NCI-H226 (cell line): ENCODE results near the gene NR2C1.

Source experiments
- DNase-seq: peaks from one replicate; pipeline ENCODE4 v3.0.0-alpha.2; 2015

NR2C1 gene

DNA sequence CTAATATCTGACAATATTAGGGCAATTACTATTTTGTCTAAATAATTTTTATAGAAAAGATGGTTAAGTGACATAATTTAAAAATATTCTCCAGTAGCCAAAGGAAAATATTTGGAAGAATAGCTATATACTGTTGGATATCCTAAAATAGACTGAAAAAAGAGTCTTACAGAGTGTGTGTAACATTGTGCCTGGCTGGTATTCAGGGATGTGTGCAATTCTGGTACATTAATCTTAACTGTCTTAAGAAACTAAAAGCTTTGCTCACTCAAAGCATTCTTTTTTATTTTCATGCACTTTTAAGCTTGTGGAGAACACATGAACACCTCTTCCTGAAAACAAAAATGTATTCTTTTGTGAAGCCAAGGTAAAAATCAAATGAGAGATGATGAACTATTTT lies 10.1 kb upstream of the NR2C1 start:
- no peak for DNase-seq

DNA sequence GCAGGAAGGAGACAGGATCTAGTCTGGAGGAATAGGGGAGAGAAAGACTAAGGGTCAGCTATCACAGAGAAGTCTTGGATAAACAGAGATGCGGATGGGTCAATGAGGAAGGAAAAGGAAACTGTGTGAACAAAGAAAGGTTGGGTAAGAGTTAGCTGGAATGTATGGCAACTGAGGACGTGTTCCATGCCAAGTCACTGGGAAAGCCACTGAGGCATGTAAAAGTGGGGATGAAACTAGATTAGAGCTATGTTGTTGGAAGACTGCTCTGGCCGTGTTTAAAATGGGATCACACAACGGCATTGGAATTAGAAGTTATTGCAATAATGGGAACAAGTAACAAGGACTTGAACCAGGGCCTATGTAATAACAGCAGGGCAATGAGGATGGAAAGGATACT lies 3.9 kb upstream of the NR2C1 start:
- no peak for DNase-seq

- DNase-seq, result no peak
Observed at GRCh38 chr12:95074766-95075165, 1.3 kb upstream of the NR2C1 start.

DNA sequence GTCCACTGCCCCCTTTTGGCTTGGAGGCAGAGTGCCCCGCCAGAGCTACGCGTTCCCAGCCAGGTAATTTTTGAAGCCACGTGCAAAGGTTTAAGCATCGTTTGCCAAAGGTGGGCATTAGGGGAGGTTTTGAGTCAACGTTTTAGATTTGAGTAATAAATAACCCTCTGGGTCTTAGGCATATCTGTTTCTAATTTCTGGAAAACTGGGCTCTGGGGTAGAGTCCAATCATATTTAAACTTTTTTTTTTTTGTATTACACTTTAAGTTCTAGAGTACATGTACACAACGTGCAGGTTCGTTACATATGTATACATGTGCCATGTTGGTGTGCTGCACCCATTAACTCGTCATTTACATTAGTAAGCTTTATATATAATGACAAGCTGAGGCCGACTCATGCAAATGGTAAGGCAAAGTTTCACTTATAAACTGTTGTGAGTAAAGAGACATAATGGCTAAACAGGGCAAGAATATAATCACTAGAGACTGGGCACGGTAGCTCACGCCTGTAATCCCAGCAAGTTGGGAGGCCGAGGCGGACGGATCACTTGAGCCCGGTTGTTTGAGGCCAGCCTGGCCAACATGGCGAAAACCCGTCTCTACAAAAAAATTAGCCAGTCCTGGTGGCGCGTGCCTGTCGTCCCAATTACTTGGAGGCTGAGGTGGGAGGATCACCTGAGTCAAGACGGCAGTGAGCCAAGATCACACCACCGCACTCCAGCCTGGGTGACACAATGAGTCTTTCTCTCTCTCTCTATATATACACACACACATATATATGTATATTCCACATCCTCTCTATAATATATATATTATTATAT lies 491 bp upstream of the NR2C1 start:
- DNase-seq, result no peak

DNA sequence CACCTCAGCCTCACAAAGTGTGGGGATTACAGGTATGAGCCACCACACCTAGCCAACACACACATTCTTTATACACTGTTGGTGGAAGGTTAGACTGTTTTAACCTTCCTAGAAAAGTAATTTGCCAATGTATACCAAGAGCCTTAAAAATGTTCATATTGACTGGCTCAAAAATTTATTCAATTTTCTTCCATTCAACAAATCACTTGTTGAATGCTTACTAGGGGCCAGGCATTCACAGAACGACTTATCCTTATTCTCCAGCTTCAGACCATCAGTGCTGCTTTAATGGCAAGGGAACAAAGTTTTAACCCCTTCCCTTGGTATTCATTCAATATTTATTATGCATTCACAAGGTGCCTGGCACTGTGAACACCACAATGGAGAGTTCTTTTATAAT lies 3.0 kb downstream of the NR2C1 start:
- DNase-seq, result no peak

GRCh38 chr12:95066091-95066855 lies 7.1 kb downstream of the NR2C1 start:
- no peak for DNase-seq

DNA sequence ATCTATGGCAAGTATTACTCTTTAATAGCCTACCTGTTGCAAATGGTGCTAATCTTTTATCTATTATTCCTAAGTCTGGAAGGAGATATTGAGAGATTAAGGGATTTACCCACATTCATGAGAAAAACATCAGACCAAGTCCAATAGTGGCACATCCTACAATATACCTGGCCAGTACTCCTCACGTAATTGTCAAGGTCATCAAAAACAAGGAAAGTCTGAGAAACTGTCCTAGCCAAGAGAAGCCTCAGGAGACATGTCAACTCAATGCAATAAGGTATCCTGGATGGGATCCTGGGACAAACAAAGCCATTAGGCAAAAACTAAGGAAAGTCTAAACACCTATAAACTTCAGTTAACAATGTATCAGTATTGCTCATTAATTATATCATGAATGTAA lies 12.5 kb downstream of the NR2C1 start:
- no peak for DNase-seq

DNA sequence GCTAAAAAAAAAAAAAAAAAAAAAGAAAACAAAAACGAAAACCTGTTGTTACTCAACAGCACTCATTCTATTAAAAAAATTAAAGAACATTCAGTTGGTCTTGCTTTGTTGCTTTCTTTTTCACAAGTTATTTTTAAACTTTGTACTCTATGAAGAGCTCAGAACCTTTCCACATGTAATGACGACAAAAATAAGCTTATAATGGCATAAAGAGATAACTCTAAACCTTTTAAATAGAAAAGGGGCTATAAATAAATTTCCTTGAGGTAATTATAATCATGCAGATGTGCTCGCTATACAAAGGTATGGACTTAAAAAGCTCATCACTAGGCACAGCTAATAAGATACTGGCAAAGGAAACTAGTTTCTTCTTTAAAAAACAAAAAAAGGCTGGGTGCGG lies 13.4 kb downstream of the NR2C1 start:
- DNase-seq, result no peak

GRCh38 chr12:95057424-95057823 lies 16.0 kb downstream of the NR2C1 start:
- no peak for DNase-seq

GRCh38 chr12:95055057-95055456 lies 18.4 kb downstream of the NR2C1 start:
- DNase-seq, result no peak

GRCh38 chr12:95054206-95054605 lies 19.2 kb downstream of the NR2C1 start:
- DNase-seq, result no peak

DNA sequence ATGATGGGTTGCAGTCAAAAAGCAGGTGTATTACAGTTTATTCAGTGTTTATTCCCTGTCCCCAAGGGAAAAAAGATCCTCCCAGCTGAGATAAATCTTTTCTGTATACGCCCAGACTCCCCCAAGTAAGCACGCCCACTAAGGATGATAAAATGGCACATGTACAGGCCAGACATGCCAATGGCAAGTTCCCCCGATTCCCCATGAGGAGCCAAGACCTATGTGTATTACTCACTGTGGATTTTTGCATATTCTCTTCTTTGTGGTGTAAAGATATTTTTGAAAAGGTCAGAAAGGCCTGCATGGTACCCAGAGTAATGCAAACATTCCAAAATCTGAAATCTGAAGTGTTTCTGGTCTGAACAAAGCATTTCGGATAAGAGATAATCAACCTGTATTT lies 22.2 kb downstream of the NR2C1 start:
- DNase-seq, result no peak

DNA sequence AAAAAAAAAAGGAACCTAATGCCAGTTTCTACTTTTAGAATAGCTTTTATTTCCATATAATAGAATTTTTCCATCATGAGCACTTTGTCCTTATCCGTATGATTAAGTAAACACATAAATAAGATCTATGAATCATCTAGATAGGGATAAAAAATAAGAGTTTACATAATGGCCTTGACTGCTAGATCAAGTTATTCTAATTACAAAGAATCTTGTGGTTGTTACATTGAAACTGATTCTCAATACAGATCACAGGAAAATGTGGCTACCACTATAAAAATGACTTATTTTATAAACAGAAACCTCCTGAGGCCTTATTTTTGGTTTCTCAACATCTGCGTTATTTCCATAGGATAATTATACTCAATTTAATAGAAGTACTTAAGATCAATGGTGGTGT lies 35.5 kb downstream of the NR2C1 start:
- DNase-seq, result no peak

- DNase-seq, result no peak
Observed at GRCh38 chr12:95034750-95035149, 38.7 kb downstream of the NR2C1 start.

DNA sequence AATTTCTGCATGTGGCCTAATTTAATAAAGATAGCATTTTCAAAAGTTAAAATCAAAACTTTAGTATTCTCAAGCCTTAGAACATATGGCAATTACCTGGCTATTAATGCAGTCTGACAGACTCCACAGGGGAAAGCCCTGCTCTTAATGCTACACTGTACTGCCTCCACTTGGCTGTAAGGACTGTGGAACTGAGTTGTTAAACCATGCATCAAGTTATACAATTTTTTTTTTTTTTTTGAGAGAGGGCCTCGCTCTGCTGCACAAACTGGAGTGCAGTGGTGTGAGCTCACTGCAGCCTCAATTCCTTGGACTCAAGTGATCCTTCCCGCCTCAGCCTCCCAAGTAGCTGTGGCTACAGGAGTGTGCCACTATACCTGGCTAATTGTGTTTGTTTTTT lies 50.9 kb downstream of the NR2C1 start:
- no peak for DNase-seq

DNA sequence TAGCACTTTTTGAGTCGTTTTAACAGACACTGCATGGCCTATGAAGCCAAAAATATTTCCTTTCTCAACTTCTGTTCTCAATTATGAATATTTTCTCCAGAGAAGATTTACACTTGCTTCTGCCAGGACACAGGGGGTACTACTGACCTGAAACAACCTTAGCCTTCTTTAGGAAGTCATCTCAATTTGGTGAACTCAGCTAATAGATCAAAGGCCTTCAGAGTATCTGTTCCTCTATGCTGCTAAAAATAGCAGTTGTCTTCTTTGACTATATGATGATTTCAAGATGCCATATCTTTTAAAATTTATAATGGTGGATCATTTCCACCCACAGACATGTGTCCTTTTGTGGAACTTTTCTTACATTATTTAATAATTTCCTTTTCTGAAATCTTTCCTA lies 55.9 kb downstream of the NR2C1 start:
- no peak for DNase-seq

- DNase-seq, result no peak
Observed at GRCh38 chr12:95016120-95016519, 57.3 kb downstream of the NR2C1 start.

DNA sequence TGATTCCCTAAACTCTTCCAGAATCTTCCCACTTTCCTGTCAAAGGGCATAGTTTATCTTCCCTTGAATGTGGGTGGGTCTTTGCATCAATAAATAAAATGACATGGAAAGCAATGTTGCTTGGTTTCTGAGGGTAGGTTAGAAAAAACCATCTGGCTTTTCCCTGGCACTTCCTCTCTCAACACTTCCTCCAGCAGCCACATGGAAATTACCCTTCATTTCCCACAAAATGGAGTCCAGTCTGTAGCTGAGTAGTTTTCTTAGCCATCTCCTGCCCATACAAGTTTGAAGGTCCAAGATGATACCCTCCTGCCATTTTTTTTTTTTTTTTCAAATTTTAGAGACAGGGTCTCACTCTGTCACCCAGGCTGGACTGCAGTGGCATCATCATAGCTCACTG lies 58.9 kb downstream of the NR2C1 start:
- no peak for DNase-seq

GRCh38 chr12:95006206-95006605 lies 67.2 kb downstream of the NR2C1 start:
- no peak for DNase-seq

DNA sequence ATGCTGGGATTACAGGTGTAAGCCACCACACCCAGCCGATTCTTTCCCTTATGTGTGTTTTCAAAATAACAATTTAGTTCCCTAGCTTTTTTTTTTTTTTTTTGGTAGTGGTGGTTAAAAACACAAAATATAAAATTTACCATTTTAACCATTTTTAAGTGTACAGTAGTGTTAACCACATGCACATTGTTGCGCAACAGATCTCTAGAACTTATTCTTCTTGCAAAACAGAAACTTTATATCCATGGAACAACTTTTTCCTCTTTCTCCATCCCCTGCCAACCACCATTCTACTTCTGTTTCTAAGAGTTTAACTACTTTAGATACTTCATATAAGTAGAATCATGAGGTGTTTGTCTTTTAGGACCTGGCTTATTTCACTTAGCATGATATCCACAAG lies 68.8 kb downstream of the NR2C1 start:
- DNase-seq, result no peak

- DNase-seq, result no peak
Observed at GRCh38 chr12:95003921-95004272, 69.5 kb downstream of the NR2C1 start.

DNA sequence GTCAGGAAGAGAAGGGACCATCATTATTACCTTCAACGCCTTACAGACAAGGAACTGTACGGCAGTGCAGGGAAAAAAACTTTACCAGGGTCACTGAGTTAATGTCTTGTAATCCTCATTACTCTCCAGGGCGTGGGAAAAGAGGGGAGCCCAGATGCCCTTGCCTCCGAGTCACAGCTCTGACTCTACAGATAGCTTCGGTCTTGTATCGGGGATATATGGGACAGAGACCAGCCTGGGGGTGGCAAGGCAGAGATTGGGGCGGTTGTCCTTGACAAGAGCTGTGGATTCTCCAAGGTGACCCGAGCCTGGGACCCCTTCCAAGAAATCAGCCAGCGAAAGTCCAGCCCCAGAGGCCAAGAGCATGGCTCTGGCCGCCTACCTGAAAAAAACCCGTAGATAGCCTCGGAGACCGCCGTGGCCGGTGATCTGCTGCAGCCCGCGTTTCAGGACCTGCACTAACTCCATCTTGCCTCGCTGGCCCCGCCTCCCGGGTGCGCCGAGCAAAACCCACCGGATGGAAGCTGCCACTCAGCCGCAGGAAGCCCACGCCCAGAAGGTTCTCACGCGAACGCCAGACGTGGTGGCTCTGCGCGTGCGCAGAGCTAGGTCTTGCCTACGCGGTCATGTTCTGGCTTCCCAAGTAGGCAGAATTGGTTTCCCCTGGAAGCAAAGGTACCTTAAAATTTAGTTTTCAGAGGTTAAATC lies 70.1 kb downstream of the NR2C1 start, which contains the start of gene NDUFA12:
Gene NDUFA12, minus strand, starts transcription at position 485 of the 708 bp plus-strand sequence. Its CDS starts 17 bp downstream, at position 468.
- peak; percentile 95 for DNase-seq

- DNase-seq, result no peak
Observed at GRCh38 chr12:95002754-95003153, 70.7 kb downstream of the NR2C1 start.

- DNase-seq, result no peak
Observed at GRCh38 chr12:94998326-94998725, 75.1 kb downstream of the NR2C1 start.
